ENCODE results near the gene PANX1. TPM values are rescaled to one million over a fixed set of nuclear protein-coding genes. Genes with fewer than 3 reads are reported as not detected.

Gene PANX1
- total RNA-seq, 1 donor from 2014 or later = 42.1 TPM

DNA sequence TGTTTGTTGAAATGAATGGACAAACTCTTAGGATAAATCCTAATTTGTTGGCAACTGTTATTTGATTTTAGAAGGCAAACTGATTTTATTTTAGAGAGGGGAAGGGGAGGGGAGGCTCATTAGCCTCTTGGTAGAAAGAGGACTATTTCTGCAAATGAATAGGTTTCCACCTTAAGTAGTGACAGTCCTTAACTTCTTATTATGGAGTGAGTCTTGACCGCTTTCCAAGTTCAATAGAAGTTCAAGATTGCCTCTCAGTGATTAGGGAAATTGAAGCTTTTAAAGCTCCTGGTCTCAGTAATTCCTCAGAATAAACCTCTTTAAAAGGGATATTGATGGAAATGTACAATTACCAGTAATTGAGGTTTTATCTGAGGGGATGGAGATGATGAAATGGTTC, 55.7 kb downstream of the PANX1 start:
- no peak for FAIRE-seq
- peak overlapping the region; percentile 35 for H3K27ac Mint-ChIP-seq (ENCODE audit: unreplicated experiment)

DNA sequence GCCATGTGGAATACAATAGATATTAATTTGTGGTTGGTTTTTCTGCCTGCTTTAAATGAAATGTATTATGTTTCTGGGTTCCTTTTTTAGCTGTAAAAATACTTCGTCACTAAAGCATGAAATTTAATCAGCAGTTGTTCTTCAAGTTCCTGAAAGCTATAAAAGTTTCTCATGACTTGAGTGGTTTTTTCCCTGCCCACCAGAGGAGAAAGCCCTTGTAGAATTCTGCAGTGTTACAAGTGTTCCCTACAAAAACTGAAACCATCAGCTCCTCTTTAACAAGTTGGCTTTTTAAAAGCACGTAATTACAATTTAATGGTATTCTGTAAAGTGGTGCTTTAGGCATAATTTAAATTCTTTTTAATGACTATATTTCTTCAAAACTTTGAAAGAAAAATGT, 56.2 kb downstream of the PANX1 start:
- Histone ChIP-seq H2AFZ (ENCODE audit: low read depth, low read length) (no peak overlapping the region), H3K4me3 (ENCODE audit: insufficient read depth, low read depth, low read length) (no peak overlapping the region), H3K79me2 (ENCODE audit: insufficient read depth, low read length) (no peaks in the 10 kb centered on the region), H3K4me2 (ENCODE audit: low read length) (peak overlapping the region; percentile 6), H3K27ac (ENCODE audit: low read depth, low read length) (peak overlapping the region; percentile 4), H3K9me3 (ENCODE audit: insufficient read depth, low read depth, low read length) (no peaks in the 10 kb centered on the region), H3K27me3 (ENCODE audit: insufficient read depth, low read length) (no peaks in the 10 kb centered on the region), H3K9ac (ENCODE audit: low read length) (no peak overlapping the region), H3K36me3 (ENCODE audit: insufficient read depth, low read length) (peaks cover 19% of the 10 kb centered on the region), H3K4me1 (ENCODE audit: insufficient read depth, low read length) (peaks cover 8% of the 10 kb centered on the region), H4K20me1 (ENCODE audit: insufficient read depth, low read length) (peaks cover 26% of the 10 kb centered on the region)
- H3K4me1 Mint-ChIP-seq (ENCODE audit: low read depth, unreplicated experiment) = peaks cover 13% of the 10 kb centered on the region
- H3K36me3 Mint-ChIP-seq (ENCODE audit: low read depth, unreplicated experiment) = peaks cover 4% of the 10 kb centered on the region
- H3K27me3 Mint-ChIP-seq (ENCODE audit: low read depth, unreplicated experiment) = no peaks in the 10 kb centered on the region
- FAIRE-seq (no peak), DNase-seq (ENCODE audit: low read depth) (no peak)
- no peaks in the 10 kb centered on the region for H3K9me3 Mint-ChIP-seq (ENCODE audit: unreplicated experiment)
- TF ChIP-seq EZH2 (IDR thresholded peaks at IDR 0.05; ENCODE audit: insufficient read depth, low read length) = no peak
- TF ChIP-seq, protein P1, sequence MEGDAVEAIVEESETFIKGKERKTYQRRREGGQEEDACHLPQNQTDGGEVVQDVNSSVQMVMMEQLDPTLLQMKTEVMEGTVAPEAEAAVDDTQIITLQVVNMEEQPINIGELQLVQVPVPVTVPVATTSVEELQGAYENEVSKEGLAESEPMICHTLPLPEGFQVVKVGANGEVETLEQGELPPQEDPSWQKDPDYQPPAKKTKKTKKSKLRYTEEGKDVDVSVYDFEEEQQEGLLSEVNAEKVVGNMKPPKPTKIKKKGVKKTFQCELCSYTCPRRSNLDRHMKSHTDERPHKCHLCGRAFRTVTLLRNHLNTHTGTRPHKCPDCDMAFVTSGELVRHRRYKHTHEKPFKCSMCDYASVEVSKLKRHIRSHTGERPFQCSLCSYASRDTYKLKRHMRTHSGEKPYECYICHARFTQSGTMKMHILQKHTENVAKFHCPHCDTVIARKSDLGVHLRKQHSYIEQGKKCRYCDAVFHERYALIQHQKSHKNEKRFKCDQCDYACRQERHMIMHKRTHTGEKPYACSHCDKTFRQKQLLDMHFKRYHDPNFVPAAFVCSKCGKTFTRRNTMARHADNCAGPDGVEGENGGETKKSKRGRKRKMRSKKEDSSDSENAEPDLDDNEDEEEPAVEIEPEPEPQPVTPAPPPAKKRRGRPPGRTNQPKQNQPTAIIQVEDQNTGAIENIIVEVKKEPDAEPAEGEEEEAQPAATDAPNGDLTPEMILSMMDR (IDR thresholded peaks at IDR 0.05; ENCODE audit: insufficient read depth, low read depth, low read length) = no peak
- H3K27ac Mint-ChIP-seq (ENCODE audit: unreplicated experiment) = no peak overlapping the region
- no peak overlapping the region for H3K4me3 Mint-ChIP-seq (ENCODE audit: unreplicated experiment)

More for the DNA sequence above, 55.7 kb downstream of the PANX1 start:
- peaks cover 20% of the 10 kb centered on the region for H3K36me3 ChIP-seq (ENCODE audit: insufficient read depth, low read length)
- no peak for TF ChIP-seq EZH2 (IDR thresholded peaks at IDR 0.05; ENCODE audit: insufficient read depth, low read length)
- TF ChIP-seq, protein P1 (IDR thresholded peaks at IDR 0.05; ENCODE audit: insufficient read depth, low read depth, low read length) = no peak
- no peak overlapping the region for H3K9ac ChIP-seq (ENCODE audit: low read length)
- Mint-ChIP-seq H3K27me3 (ENCODE audit: low read depth, unreplicated experiment) (no peaks in the 10 kb centered on the region), H3K36me3 (ENCODE audit: low read depth, unreplicated experiment) (peaks cover 9% of the 10 kb centered on the region), H3K4me1 (ENCODE audit: low read depth, unreplicated experiment) (peaks cover 13% of the 10 kb centered on the region), H3K4me3 (ENCODE audit: unreplicated experiment) (no peak overlapping the region), H3K9me3 (ENCODE audit: unreplicated experiment) (no peaks in the 10 kb centered on the region)
- H3K4me2 ChIP-seq (ENCODE audit: low read length) = no peak overlapping the region
- H4K20me1 ChIP-seq (ENCODE audit: insufficient read depth, low read length) = peaks cover 28% of the 10 kb centered on the region
- H3K4me3 ChIP-seq (ENCODE audit: insufficient read depth, low read depth, low read length) = no peak overlapping the region
- no peak for DNase-seq (ENCODE audit: low read depth)
- H3K79me2 ChIP-seq (ENCODE audit: insufficient read depth, low read length) = no peaks in the 10 kb centered on the region
- H3K9me3 ChIP-seq (ENCODE audit: insufficient read depth, low read depth, low read length) = no peaks in the 10 kb centered on the region
- H3K27me3 ChIP-seq (ENCODE audit: insufficient read depth, low read length) = no peaks in the 10 kb centered on the region
- peaks cover 8% of the 10 kb centered on the region for H3K4me1 ChIP-seq (ENCODE audit: insufficient read depth, low read length)
- H3K27ac ChIP-seq (ENCODE audit: low read depth, low read length) = no peak overlapping the region
- no peak overlapping the region for H2AFZ ChIP-seq (ENCODE audit: low read depth, low read length)

DNA sequence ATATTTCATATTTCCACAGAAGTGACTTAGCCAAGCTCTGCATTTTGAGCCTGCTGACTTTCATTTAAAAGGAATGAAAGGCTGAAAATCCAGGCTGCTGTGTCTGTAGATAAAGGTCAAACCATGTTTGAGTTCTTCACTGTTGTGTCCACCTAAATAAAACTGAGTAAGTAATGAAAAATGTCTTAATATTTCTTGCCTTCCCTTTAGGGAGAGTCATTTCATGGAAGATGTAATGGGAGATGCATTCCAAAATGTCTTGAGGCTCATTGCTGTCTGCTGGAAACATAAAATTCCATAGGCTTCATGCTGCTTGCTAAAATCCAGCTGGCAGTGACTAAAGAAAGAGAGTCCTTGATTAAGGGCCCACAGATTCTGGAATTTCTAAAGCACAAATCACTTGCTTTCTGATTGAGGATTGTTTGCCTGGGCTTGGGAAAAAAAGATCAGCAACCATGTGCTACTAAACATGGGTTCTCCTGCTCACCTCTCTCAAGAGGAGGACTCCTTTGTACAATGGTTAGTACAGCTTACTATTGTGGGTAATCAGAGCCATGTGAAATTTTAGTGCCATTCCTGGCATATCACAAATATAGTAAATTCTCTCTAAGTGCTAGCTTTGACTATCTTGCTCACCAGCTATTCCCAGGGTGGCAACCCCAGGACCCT, 56.9 kb downstream of the PANX1 start:
- H3K4me3 ChIP-seq (ENCODE audit: insufficient read depth, low read depth, low read length) = no peak overlapping the region
- no peaks in the 10 kb centered on the region for H3K9me3 ChIP-seq (ENCODE audit: insufficient read depth, low read depth, low read length)
- Mint-ChIP-seq H3K4me1 (ENCODE audit: low read depth, unreplicated experiment) (peaks cover 13% of the 10 kb centered on the region), H3K27me3 (ENCODE audit: low read depth, unreplicated experiment) (no peaks in the 10 kb centered on the region), H3K9me3 (ENCODE audit: unreplicated experiment) (peaks cover 5% of the 10 kb centered on the region), H3K36me3 (ENCODE audit: low read depth, unreplicated experiment) (peaks cover 5% of the 10 kb centered on the region), H3K4me3 (ENCODE audit: unreplicated experiment) (no peak overlapping the region), H3K27ac (ENCODE audit: unreplicated experiment) (no peak overlapping the region)
- peak; percentile 90 for DNase-seq (ENCODE audit: low read depth)
- no peak overlapping the region for H3K9ac ChIP-seq (ENCODE audit: low read length)
- peak; percentile 71 for FAIRE-seq
- H3K27ac ChIP-seq (ENCODE audit: low read depth, low read length) = peak overlapping the region; percentile 47
- H3K4me2 ChIP-seq (ENCODE audit: low read length) = peak overlapping the region; percentile 6
- no peak overlapping the region for H2AFZ ChIP-seq (ENCODE audit: low read depth, low read length)
- no peak for TF ChIP-seq EZH2 (IDR thresholded peaks at IDR 0.05; ENCODE audit: insufficient read depth, low read length)
- TF ChIP-seq, protein P1 (IDR thresholded peaks at IDR 0.05; ENCODE audit: insufficient read depth, low read depth, low read length) = no peak
- no peaks in the 10 kb centered on the region for H3K27me3 ChIP-seq (ENCODE audit: insufficient read depth, low read length)
- H4K20me1 ChIP-seq (ENCODE audit: insufficient read depth, low read length) = peaks cover 20% of the 10 kb centered on the region
- peaks cover 14% of the 10 kb centered on the region for H3K36me3 ChIP-seq (ENCODE audit: insufficient read depth, low read length)
- no peaks in the 10 kb centered on the region for H3K79me2 ChIP-seq (ENCODE audit: insufficient read depth, low read length)
- H3K4me1 ChIP-seq (ENCODE audit: insufficient read depth, low read length) = peaks cover 8% of the 10 kb centered on the region

Data from astrocyte (in vitro differentiated cells and primary cell).